Loucy (cell line): Measurements from ENCODE around the gene TCTN3.
A peak's percentile ranks its signal among the peaks of the same experiment; 100 is the strongest.

Source experiments
- H2AFZ ChIP-seq: fragments of 200-600 bp; sonication (generic); 2 replicates; pipeline ENCODE4 v1.6.0; 2016; ENCODE audit warnings: antibody characterized with exemption, mild to moderate bottlenecking, low read length, moderate library complexity
- H3F3A ChIP-seq: fragments of 200-600 bp; 2 replicates; pipeline ENCODE4 v1.6.0; 2016; ENCODE audit warnings: antibody characterized with exemption, low read depth, mild to moderate bottlenecking
- H3K27me3 ChIP-seq: fragments of 200-600 bp; sonication (generic); 2 replicates; pipeline ENCODE4 v1.6.1; 2014; ENCODE audit warnings: low read length, mild to moderate bottlenecking; ENCODE audit not compliant: insufficient read depth, poor library complexity, severe bottlenecking
- H3K36me3 ChIP-seq: fragments of 200-600 bp; sonication (generic); 2 replicates; pipeline ENCODE4 v1.6.1; 2016; ENCODE audit warnings: low read length; ENCODE audit not compliant: insufficient read depth
- H3K4me1 ChIP-seq: fragments of 200-600 bp; sonication (generic); 2 replicates; pipeline ENCODE4 v1.5.1; 2014; ENCODE audit warnings: low read length, mild to moderate bottlenecking; ENCODE audit not compliant: insufficient read depth, poor library complexity, severe bottlenecking
- H3K4me2 ChIP-seq: fragments of 200-600 bp; sonication (generic); 2 replicates; pipeline ENCODE4 v1.6.0; 2014; ENCODE audit warnings: antibody characterized with exemption, low read length, low read depth, mild to moderate bottlenecking; ENCODE audit not compliant: poor library complexity, severe bottlenecking
- H3K4me3 ChIP-seq: fragments of 200-600 bp; sonication (generic); 2 replicates; pipeline ENCODE4 v1.5.1; 2014; ENCODE audit warnings: low read length, mild to moderate bottlenecking, mixed read lengths; ENCODE audit not compliant: poor library complexity, severe bottlenecking
- H3K79me2 ChIP-seq: fragments of 200-600 bp; sonication (generic); 2 replicates; pipeline ENCODE4 v1.6.1; 2014; ENCODE audit warnings: low read length; ENCODE audit not compliant: insufficient read depth
- H3K9ac ChIP-seq: fragments of 200-600 bp; sonication (generic); 2 replicates; pipeline ENCODE4 v1.6.0; 2014; ENCODE audit warnings: mild to moderate bottlenecking, low read depth, low read length, moderate library complexity; ENCODE audit not compliant: poor library complexity, severe bottlenecking
- H3K9me2 ChIP-seq: fragments of 200-600 bp; sonication (generic); replicated peaks from 2 replicates; pipeline ENCODE4 v1.6.1; 2016; ENCODE audit warnings: low read depth, low read length, mixed read lengths
- H3K9me3 ChIP-seq: fragments of 200-600 bp; sonication (generic); 2 replicates; pipeline ENCODE4 v1.6.1; 2014; ENCODE audit warnings: mild to moderate bottlenecking, antibody characterized with exemption, low read length, low read depth; ENCODE audit not compliant: insufficient read depth
- H4K20me1 ChIP-seq: fragments of 200-600 bp; sonication (generic); 2 replicates; pipeline ENCODE4 v1.6.0; 2014; ENCODE audit warnings: antibody characterized with exemption, low read length, mild to moderate bottlenecking; ENCODE audit not compliant: insufficient read depth, poor library complexity, severe bottlenecking
- EZH2phosphoT487 ChIP-seq: fragments of 200-600 bp; IDR thresholded peaks from 2 replicates; pipeline ENCODE4 v1.6.1; 2018; ENCODE audit warnings: antibody characterized with exemption, mild to moderate bottlenecking, moderate library complexity, borderline replicate concordance
- TF ChIP-seq, protein P1 (sequence below): fragments of 200-600 bp; sonication (generic); conservative IDR thresholded peaks from 2 replicates; pipeline ENCODE4 v1.5.1; 2014; ENCODE audit warnings: mild to moderate bottlenecking, antibody characterized with exemption, low read length

TCTN3 gene

GRCh38 chr10:95693668-95694534 is at the start of gene TCTN3:
TSS of gene TCTN3 (minus strand) at chr10:95693927. CDS start at chr10:95693899, 28 bp downstream.
- Histone ChIP-seq H3K79me2 (peaks cover 14% of the 10 kb centered on the region), H3K4me1 (peaks cover 26% of the 10 kb centered on the region), H2AFZ (peak within 1 kb of the TSS; percentile 92), H3K27me3 (peaks cover 4% of the 10 kb centered on the region), H3K4me3 (peak within 1 kb of the TSS; percentile 97), H3K4me2 (peak within 1 kb of the TSS; percentile 92), H4K20me1 (peaks cover 3% of the 10 kb centered on the region), H3K9ac (peak within 1 kb of the TSS; percentile 78), H3K36me3 (no peaks in the 10 kb centered on the region), H3F3A (no peaks in the 10 kb centered on the region), H3K9me2 (no peaks in the 10 kb centered on the region), H3K9me3 (no peaks in the 10 kb centered on the region)
- no peak for TF ChIP-seq EZH2phosphoT487
- TF ChIP-seq, protein P1, sequence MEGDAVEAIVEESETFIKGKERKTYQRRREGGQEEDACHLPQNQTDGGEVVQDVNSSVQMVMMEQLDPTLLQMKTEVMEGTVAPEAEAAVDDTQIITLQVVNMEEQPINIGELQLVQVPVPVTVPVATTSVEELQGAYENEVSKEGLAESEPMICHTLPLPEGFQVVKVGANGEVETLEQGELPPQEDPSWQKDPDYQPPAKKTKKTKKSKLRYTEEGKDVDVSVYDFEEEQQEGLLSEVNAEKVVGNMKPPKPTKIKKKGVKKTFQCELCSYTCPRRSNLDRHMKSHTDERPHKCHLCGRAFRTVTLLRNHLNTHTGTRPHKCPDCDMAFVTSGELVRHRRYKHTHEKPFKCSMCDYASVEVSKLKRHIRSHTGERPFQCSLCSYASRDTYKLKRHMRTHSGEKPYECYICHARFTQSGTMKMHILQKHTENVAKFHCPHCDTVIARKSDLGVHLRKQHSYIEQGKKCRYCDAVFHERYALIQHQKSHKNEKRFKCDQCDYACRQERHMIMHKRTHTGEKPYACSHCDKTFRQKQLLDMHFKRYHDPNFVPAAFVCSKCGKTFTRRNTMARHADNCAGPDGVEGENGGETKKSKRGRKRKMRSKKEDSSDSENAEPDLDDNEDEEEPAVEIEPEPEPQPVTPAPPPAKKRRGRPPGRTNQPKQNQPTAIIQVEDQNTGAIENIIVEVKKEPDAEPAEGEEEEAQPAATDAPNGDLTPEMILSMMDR: peak; percentile 99

DNA sequence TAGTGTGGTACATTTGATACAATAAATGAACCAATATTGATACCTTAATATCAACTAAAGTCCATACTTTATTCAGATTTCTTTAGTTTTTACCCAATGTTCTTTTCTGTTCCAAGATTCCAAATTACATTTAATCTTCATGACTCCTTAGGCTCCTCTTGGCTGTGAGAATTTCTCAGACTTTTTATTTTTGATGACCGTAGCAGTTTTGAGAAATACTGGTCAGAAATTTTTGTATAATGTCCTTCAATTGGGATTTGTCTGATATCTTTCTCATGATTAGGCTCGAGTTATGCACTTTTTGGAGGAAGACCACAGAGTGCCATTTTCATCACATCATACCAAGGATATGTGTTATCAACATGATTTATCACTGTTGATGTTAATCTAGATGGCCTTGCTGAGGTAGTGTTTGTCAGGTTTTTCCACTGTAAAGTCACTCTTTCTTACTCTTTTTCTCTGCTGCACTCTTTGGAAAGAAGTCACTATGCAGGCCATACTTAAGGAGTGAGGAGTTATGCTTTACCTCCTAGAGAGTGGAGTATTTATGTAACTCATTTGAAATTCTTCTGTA is 49.3 kb upstream of the TCTN3 start:
- TF ChIP-seq, protein P1: no peak
- no peak for TF ChIP-seq EZH2phosphoT487
- Histone ChIP-seq H3K79me2 (no peaks in the 10 kb centered on the region), H3K4me1 (peaks cover 5% of the 10 kb centered on the region), H4K20me1 (no peaks in the 10 kb centered on the region), H3K9me2 (no peaks in the 10 kb centered on the region), H3K4me3 (no peak overlapping the region), H3F3A (no peaks in the 10 kb centered on the region), H3K4me2 (no peak overlapping the region), H3K36me3 (no peaks in the 10 kb centered on the region), H3K9me3 (no peaks in the 10 kb centered on the region), H2AFZ (no peak overlapping the region), H3K9ac (no peak overlapping the region), H3K27me3 (no peaks in the 10 kb centered on the region)

DNA sequence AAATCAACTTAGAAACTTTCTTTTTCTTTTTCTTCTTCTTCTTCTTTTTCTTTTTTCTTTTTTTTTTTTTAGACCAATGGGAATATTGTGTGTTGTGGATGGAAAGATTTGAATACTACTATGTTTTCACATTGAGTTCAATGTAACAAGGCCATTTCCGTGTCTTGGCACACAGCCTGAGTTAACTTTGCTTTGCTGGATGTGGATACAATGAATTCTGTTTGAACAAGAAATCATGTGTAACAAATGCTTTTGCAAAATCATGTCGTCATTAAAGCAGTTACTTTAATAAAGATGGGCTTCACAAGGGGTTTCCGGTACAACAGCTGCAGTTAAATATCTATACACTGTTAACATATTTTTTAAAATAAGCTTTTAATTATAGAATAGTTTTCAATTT is 48.8 kb upstream of the TCTN3 start:
- H2AFZ ChIP-seq: no peak overlapping the region
- H3F3A ChIP-seq: no peaks in the 10 kb centered on the region
- H3K9me2 ChIP-seq: no peaks in the 10 kb centered on the region
- H3K9ac ChIP-seq: no peak overlapping the region
- no peaks in the 10 kb centered on the region for H3K36me3 ChIP-seq
- no peaks in the 10 kb centered on the region for H3K79me2 ChIP-seq
- no peaks in the 10 kb centered on the region for H3K9me3 ChIP-seq
- peaks cover 5% of the 10 kb centered on the region for H3K4me1 ChIP-seq
- H3K4me2 ChIP-seq: no peak overlapping the region
- H3K4me3 ChIP-seq: no peak overlapping the region
- TF ChIP-seq EZH2phosphoT487: no peak
- TF ChIP-seq, protein P1: no peak
- no peaks in the 10 kb centered on the region for H3K27me3 ChIP-seq
- H4K20me1 ChIP-seq: no peaks in the 10 kb centered on the region
